Neuronal stem cell (in vitro differentiated cells): ENCODE data around the gene DUSP10.

ENCODE experiments used
- DNase-seq: peaks from one replicate; pipeline ENCODE4 v3.0.0-alpha.2; 2013; ENCODE audit warnings: low spot score
- H2AFZ ChIP-seq: one replicate; pipeline ENCODE4 v1.6.1; 2013; ENCODE audit warnings: mild to moderate bottlenecking, low read length, inconsistent platforms
- H2AK5ac ChIP-seq: 2 replicates; pipeline ENCODE4 v1.6.1; 2013; ENCODE audit warnings: low read depth, mild to moderate bottlenecking, inconsistent platforms, low read length, moderate library complexity, mixed read lengths
- H2BK120ac ChIP-seq: 2 replicates; pipeline ENCODE4 v1.6.1; 2013; ENCODE audit warnings: low read depth, mild to moderate bottlenecking, inconsistent platforms, low read length, moderate library complexity, mixed read lengths
- H2BK12ac ChIP-seq: one replicate; pipeline ENCODE4 v1.6.1; 2013; ENCODE audit warnings: low read length, inconsistent platforms
- H2BK15ac ChIP-seq: 2 replicates; pipeline ENCODE4 v1.6.1; 2013; ENCODE audit warnings: mild to moderate bottlenecking, low read length, inconsistent platforms, mixed read lengths
- H2BK5ac ChIP-seq: one replicate; pipeline ENCODE4 v1.6.1; 2013; ENCODE audit warnings: inconsistent platforms, mild to moderate bottlenecking, low read length, moderate library complexity
- H3K14ac ChIP-seq: one replicate; pipeline ENCODE4 v1.6.1; 2013; ENCODE audit warnings: low read length, inconsistent platforms
- H3K18ac ChIP-seq: 2 replicates; pipeline ENCODE4 v1.6.1; 2013; ENCODE audit warnings: low read length, inconsistent platforms
- H3K23ac ChIP-seq: 2 replicates; pipeline ENCODE4 v1.6.1; 2013; ENCODE audit warnings: low read depth, mild to moderate bottlenecking, mixed read lengths, low read length, inconsistent platforms; ENCODE audit not compliant: poor library complexity
- H3K27ac ChIP-seq: replicated peaks from 3 replicates; pipeline ENCODE4 v1.5.1; 2013; ENCODE audit warnings: low read length, inconsistent platforms
- H3K27me3 ChIP-seq, 3 experiments: 2 replicates each; pipeline ENCODE4 v1.6.1; 2013; ENCODE audit warnings: low read length in 3 of 3, mild to moderate bottlenecking in 2 of 3, inconsistent platforms in 1 of 3, low read depth in 1 of 3, mixed read lengths in 1 of 3, moderate library complexity in 1 of 3; ENCODE audit not compliant: control insufficient read depth in 3 of 3, insufficient read depth in 3 of 3
- H3K36me3 ChIP-seq, 2 donors: replicated peaks in 1 of 2; 2 replicates each; pipeline ENCODE4 v1.6.1; 2013; ENCODE audit warnings: low read length in 2 of 2; ENCODE audit not compliant: control insufficient read depth in 2 of 2, insufficient read depth in 2 of 2
- H3K4ac ChIP-seq: 2 replicates; pipeline ENCODE4 v1.6.1; 2013; ENCODE audit warnings: inconsistent platforms, mild to moderate bottlenecking, low read length, moderate library complexity
- H3K4me1 ChIP-seq, 2 donors: 1 replicate in 1 of 2; 2 replicates in 1 of 2; pipeline ENCODE4 v1.6.1; 2013; ENCODE audit warnings: low read length in 2 of 2, low read depth in 1 of 2; ENCODE audit not compliant: control insufficient read depth in 2 of 2, insufficient read depth in 1 of 2
- H3K4me2 ChIP-seq: one replicate; pipeline ENCODE4 v1.6.1; 2013; ENCODE audit warnings: mild to moderate bottlenecking, low read length, inconsistent platforms; ENCODE audit not compliant: insufficient read depth, poor library complexity, severe bottlenecking
- H3K4me3 ChIP-seq, 2 donors: 2 replicates each; pipeline ENCODE4 v1.5.1; 2013; ENCODE audit warnings: low read length in 2 of 2, mild to moderate bottlenecking in 2 of 2, inconsistent platforms in 1 of 2, moderate library complexity in 1 of 2
- H3K79me1 ChIP-seq: one replicate; pipeline ENCODE4 v1.6.1; 2013; ENCODE audit warnings: low read depth, mild to moderate bottlenecking, inconsistent platforms, low read length, moderate library complexity
- H3K9ac ChIP-seq: one replicate; pipeline ENCODE4 v1.6.1; 2013; ENCODE audit warnings: mild to moderate bottlenecking, low read depth, low read length, inconsistent platforms; ENCODE audit not compliant: poor library complexity
- H3K9me3 ChIP-seq, 2 donors: replicated peaks in 1 of 2; 2 replicates each; pipeline versions ENCODE3 to v1.6.1; 2013; ENCODE audit warnings: low read length in 2 of 2, mild to moderate bottlenecking in 2 of 2, inconsistent platforms in 1 of 2, low read depth in 1 of 2, mixed read lengths in 1 of 2, moderate library complexity in 1 of 2; ENCODE audit not compliant: control insufficient read depth in 2 of 2, insufficient read depth in 1 of 2
- H4K8ac ChIP-seq: one replicate; pipeline ENCODE4 v1.6.1; 2013; ENCODE audit warnings: low read depth, mild to moderate bottlenecking, inconsistent platforms, low read length, moderate library complexity
- H4K91ac ChIP-seq: one replicate; pipeline ENCODE4 v1.6.1; 2013; ENCODE audit warnings: low read length, low read depth, mild to moderate bottlenecking, inconsistent platforms; ENCODE audit not compliant: poor library complexity
- WGBS, 2 donors: extraction: QIAGEN DNeasy Blood & Tissue Kit; methylation state at CpG; one replicate each; pipeline ENCODE4 v1.1.7; 2013; ENCODE audit warnings: missing lambda C conversion rate in 2 of 2, mixed read lengths in 1 of 2; ENCODE audit not compliant: insufficient read length in 2 of 2, insufficient replicate concordance in 1 of 2; ENCODE audit errors: extremely low coverage in 2 of 2; 5-methylcytosine and 5-hydroxymethylcytosine counted together

Gene DUSP10

DNA sequence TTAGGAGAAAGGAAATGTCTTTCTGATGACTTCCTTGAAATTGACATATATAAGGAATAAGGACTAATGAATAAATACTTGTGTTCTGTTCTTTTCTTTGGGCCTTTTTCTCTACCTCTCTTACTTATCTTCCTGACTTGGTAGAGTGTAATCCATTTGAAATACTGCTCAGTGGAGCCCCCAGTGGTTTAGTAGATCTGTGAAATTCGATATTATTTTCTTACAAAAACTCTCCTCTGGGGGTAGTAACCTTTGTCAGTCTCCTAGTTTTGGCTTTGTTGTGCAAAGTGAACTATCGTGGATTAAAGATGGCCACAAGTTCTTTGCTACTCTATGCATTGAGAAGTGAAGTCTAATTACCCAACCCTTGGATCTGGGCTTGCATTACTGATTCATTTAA is 48.8 kb downstream of the DUSP10 start:
- Histone ChIP-seq H2BK5ac (no peak overlapping the region), H2AK5ac (no peak overlapping the region), H3K23ac (no peak overlapping the region), H3K27ac (no peak overlapping the region), H4K8ac (no peak overlapping the region), H3K9me3 (no peaks in the 10 kb centered on the region), H3K27me3 (no peaks in the 10 kb centered on the region), H3K36me3 (no peaks in the 10 kb centered on the region), H2BK120ac (no peak overlapping the region), H3K79me1 (no peaks in the 10 kb centered on the region), H3K4me3 (no peak overlapping the region), H3K9ac (no peak overlapping the region), H4K91ac (no peak overlapping the region), H3K14ac (no peak overlapping the region), H3K18ac (no peak overlapping the region), H3K4me2 (no peak overlapping the region), H2BK15ac (no peak overlapping the region), H2AFZ (no peak overlapping the region), H3K4me1 (no peaks in the 10 kb centered on the region), H3K4ac (no peak overlapping the region), H2BK12ac (no peak overlapping the region)
- DNase-seq = no peak
- WGBS, 2 donors = no CpG with 5 or more reads among the region's 2 CpGs

DNA sequence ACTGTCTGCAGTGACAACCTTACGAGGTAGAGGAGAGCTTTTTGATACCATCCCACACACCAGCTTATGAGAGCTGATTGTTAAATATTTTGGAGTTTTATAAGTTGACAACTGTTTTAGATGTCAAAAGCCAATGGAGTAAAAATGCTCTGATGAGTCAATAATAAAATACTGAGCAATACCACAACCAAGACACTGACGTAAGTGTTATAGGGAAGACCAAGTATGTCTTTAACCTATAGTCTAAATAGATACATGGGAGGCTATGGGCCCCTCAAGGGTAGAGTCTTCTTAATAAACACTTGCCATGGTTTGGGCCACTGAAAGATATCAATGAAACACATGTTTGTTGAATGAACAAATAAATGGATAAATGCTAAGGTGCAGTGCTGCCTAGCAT is 49.2 kb downstream of the DUSP10 start:
- no peak overlapping the region for H3K4ac ChIP-seq
- no peak overlapping the region for H2BK12ac ChIP-seq
- H3K9me3 ChIP-seq = no peaks in the 10 kb centered on the region
- DNase-seq = no peak
- H2AFZ ChIP-seq = no peak overlapping the region
- H3K27ac ChIP-seq = no peak overlapping the region
- no peaks in the 10 kb centered on the region for H3K79me1 ChIP-seq
- H3K4me2 ChIP-seq = no peak overlapping the region
- no peak overlapping the region for H3K4me3 ChIP-seq
- H2BK15ac ChIP-seq = no peak overlapping the region
- no peak overlapping the region for H3K18ac ChIP-seq
- H2BK120ac ChIP-seq = no peak overlapping the region
- no peak overlapping the region for H4K8ac ChIP-seq
- H4K91ac ChIP-seq = no peak overlapping the region
- H2AK5ac ChIP-seq = no peak overlapping the region
- no peaks in the 10 kb centered on the region for H3K27me3 ChIP-seq
- H3K36me3 ChIP-seq = no peaks in the 10 kb centered on the region
- no peak overlapping the region for H3K14ac ChIP-seq
- no peaks in the 10 kb centered on the region for H3K4me1 ChIP-seq
- H3K9ac ChIP-seq = no peak overlapping the region
- WGBS, 2 donors = no CpG with 5 or more reads among the region's 2 CpGs
- H3K23ac ChIP-seq = no peak overlapping the region
- H2BK5ac ChIP-seq = no peak overlapping the region

DNA sequence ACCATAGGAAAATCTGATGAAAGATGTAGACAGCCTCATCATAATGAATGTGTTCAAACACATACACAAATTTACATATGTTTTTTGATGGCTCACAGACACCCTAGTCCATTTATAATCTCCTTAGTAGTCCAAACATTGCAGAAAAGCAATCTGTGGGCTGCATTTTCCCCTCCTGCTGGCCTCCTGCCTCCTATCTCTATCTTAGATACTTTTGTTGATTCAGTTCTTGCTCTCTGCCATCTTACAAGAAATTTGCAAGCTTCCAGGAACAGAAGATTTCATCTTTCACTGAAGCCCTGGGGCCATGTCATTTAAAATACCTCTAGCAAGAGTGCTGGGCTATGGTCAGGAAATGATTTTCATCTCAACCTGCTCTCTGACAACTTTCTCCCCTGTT is 50.6 kb downstream of the DUSP10 start:
- Histone ChIP-seq H2BK12ac (no peak overlapping the region), H3K27ac (no peak overlapping the region), H3K4me1 (no peaks in the 10 kb centered on the region), H3K9me3 (no peaks in the 10 kb centered on the region), H2BK5ac (no peak overlapping the region), H4K91ac (no peak overlapping the region), H2AFZ (no peak overlapping the region), H4K8ac (no peak overlapping the region), H3K27me3 (no peaks in the 10 kb centered on the region), H3K36me3 (no peaks in the 10 kb centered on the region), H3K14ac (no peak overlapping the region), H3K4me3 (no peak overlapping the region), H3K4me2 (no peak overlapping the region), H2BK120ac (no peak overlapping the region), H3K79me1 (no peaks in the 10 kb centered on the region), H3K18ac (no peak overlapping the region), H3K4ac (no peak overlapping the region), H3K23ac (no peak overlapping the region), H2BK15ac (no peak overlapping the region), H3K9ac (no peak overlapping the region), H2AK5ac (no peak overlapping the region)
- DNase-seq = no peak

DNA sequence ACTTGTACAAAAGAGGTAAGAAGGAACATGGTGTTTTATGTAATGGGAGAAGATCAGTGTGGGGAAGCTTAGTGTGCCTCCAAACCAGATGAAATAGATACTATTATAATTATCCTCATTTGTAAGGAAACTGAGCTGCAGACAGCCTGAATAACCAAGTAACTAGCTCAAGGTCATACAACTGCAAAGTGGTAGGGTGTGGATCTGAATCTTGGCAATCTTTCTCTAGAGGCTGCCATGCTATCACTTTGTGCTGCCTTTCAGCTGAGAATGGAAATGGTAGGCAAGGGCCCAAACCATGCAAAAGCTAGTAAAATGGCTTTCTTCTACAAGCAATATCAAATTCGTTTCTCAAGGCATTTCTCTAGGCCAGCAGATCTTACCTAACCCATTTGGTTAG is 51.0 kb downstream of the DUSP10 start:
- WGBS, 2 donors = no CpG with 5 or more reads among the region's 1 CpG
- Histone ChIP-seq H3K4me1 (no peaks in the 10 kb centered on the region), H3K36me3 (no peaks in the 10 kb centered on the region), H4K91ac (no peak overlapping the region), H3K9me3 (no peaks in the 10 kb centered on the region), H2BK12ac (no peak overlapping the region), H3K14ac (no peak overlapping the region), H2BK5ac (no peak overlapping the region), H2BK120ac (no peak overlapping the region), H4K8ac (no peak overlapping the region), H3K18ac (no peak overlapping the region), H3K27me3 (no peaks in the 10 kb centered on the region), H3K4me3 (no peak overlapping the region), H2AK5ac (no peak overlapping the region), H3K79me1 (no peaks in the 10 kb centered on the region), H2AFZ (no peak overlapping the region), H3K9ac (no peak overlapping the region), H3K4ac (no peak overlapping the region), H3K23ac (no peak overlapping the region), H3K27ac (no peak overlapping the region), H3K4me2 (no peak overlapping the region), H2BK15ac (no peak overlapping the region)
- DNase-seq = no peak
